Stimulated activated CD8-positive, alpha-beta memory T cell treated with anti-CD3 and anti-CD28 coated beads, Interleukin-7, amount 100 ng/mL, for 1 hour (primary cell): ENCODE results near the gene TUBB3.
"Not testable (repeated sequence)": the region's sequence is repeated elsewhere in the genome, so short reads cannot be mapped to it uniquely, and the experiment has no call there.

ENCODE experiments used
- DNase-seq, 2 donors: peaks; one replicate each; pipeline ENCODE4 v3.0.0-alpha.2; 2020; ENCODE audit warnings: low read depth in 2 of 2

TUBB3 gene

GRCh38 chr16:89922884-89923639 lies at the start of gene TUBB3:
TUBB3 (plus strand) TSS chr16:89923342; CDS start chr16:89923402, 60 bp downstream.
- DNase-seq = no peak

GRCh38 chr16:89873972-89874689 lies 49.0 kb upstream of the TUBB3 start:
- DNase-seq = peak; percentile 87 to 88

GRCh38 chr16:89879123-89879522 lies 44.0 kb upstream of the TUBB3 start:
- not testable (repeated sequence) for DNase-seq

- DNase-seq = no peak
Measured at GRCh38 chr16:89880477-89881367, 42.4 kb upstream of the TUBB3 start.

- DNase-seq = no peak
Measured at GRCh38 chr16:89881368-89881730, 41.8 kb upstream of the TUBB3 start.

GRCh38 chr16:89883346-89884040 lies 39.6 kb upstream of the TUBB3 start:
- DNase-seq = no peak

- no peak for DNase-seq
Measured at GRCh38 chr16:89884041-89884421, 39.1 kb upstream of the TUBB3 start.

GRCh38 chr16:89887243-89887642 lies 35.9 kb upstream of the TUBB3 start:
- no peak for DNase-seq

- DNase-seq = no peak
Measured at GRCh38 chr16:89890200-89890599, 32.9 kb upstream of the TUBB3 start.

- DNase-seq = no peak
Measured at GRCh38 chr16:89890886-89891657, 32.1 kb upstream of the TUBB3 start.

- DNase-seq = no peak
Measured at GRCh38 chr16:89892055-89892630, 31.0 kb upstream of the TUBB3 start.

GRCh38 chr16:89892635-89893034 lies 30.5 kb upstream of the TUBB3 start:
- no peak for DNase-seq

- no peak for DNase-seq
Measured at GRCh38 chr16:89893642-89894548, 29.2 kb upstream of the TUBB3 start.

- DNase-seq = no peak
Measured at GRCh38 chr16:89895482-89896250, 27.5 kb upstream of the TUBB3 start.

GRCh38 chr16:89897204-89897603 lies 25.9 kb upstream of the TUBB3 start:
- no peak for DNase-seq

GRCh38 chr16:89898201-89898967 lies 24.8 kb upstream of the TUBB3 start:
- no peak for DNase-seq

- DNase-seq = no peak
Measured at GRCh38 chr16:89899879-89900481, 23.2 kb upstream of the TUBB3 start.

GRCh38 chr16:89900885-89901284 lies 22.3 kb upstream of the TUBB3 start:
- no peak for DNase-seq
